Retinal pigment epithelial cell (primary cell): Measurements from ENCODE around the gene KHDC4.

ENCODE experiments used
- DNase-seq: peaks from one replicate; pipeline ENCODE4 v3.0.0-alpha.2; 2010; ENCODE audit warnings: low read depth
- H3K4me3 ChIP-seq: 2 replicates; pipeline ENCODE4 v1.5.1; 2011; ENCODE audit warnings: mild to moderate bottlenecking, low read length, control low read depth, moderate library complexity
- TF ChIP-seq, protein P1 (sequence below): conservative IDR thresholded peaks from 2 replicates; pipeline ENCODE4 v1.5.1; 2011; ENCODE audit warnings: low read depth, low read length, control low read depth, inconsistent platforms

KHDC4 gene

DNA sequence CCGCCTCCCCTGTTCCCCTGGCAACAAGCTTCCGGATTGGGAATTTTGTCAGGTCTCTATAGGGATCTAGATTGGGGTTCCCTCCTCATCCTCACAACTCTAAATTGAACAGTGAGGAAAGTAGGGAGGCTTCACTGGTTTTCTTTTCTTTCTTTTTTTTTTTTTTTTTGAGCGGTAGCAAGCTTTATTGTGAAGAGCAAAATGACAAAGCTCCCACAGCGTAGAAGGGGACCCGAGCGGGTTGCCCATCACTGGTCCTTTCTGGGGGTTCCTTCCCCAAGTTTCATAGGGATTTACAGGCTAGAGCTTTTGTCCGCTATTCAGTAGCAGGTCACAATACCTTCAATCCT lies 33.8 kb upstream of the KHDC4 start:
- no peak for DNase-seq
- H3K4me3 ChIP-seq, result no peak overlapping the region
- TF ChIP-seq, protein P1, sequence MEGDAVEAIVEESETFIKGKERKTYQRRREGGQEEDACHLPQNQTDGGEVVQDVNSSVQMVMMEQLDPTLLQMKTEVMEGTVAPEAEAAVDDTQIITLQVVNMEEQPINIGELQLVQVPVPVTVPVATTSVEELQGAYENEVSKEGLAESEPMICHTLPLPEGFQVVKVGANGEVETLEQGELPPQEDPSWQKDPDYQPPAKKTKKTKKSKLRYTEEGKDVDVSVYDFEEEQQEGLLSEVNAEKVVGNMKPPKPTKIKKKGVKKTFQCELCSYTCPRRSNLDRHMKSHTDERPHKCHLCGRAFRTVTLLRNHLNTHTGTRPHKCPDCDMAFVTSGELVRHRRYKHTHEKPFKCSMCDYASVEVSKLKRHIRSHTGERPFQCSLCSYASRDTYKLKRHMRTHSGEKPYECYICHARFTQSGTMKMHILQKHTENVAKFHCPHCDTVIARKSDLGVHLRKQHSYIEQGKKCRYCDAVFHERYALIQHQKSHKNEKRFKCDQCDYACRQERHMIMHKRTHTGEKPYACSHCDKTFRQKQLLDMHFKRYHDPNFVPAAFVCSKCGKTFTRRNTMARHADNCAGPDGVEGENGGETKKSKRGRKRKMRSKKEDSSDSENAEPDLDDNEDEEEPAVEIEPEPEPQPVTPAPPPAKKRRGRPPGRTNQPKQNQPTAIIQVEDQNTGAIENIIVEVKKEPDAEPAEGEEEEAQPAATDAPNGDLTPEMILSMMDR, result no peak

DNA sequence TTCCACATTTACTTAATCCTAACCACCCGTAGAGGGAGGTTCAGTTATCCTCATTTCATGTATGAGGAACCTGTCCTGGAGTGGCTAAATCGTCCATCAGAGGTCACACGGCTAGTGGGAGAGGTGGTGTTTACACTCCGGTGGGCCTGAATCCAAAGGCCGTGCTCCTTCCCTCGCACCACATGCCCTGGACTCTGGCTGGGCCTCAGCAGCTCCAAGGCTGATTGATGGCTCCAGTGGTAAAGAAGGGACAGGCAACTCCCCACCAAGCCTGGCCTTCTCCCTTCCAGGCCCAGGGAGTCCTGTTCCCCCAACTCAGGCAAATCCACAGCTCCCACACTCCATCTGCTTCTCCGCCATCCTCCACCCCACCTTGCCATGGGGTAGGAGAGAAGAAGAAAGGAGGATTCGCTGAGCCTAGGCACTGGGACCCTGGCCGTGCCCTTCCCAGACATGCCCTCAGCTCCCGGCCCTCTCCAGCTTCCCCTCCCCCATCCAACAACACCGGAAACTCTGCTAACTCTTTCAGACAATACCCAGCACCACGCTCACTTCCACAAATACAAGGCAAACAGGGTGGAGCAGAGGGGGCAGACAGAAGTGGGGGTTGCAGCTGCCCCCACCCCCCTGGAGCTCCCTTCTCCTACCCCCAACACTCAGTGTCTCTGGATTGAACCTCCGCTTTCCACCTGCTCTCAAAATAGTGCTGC lies 33.3 kb upstream of the KHDC4 start:
- no peak for DNase-seq
- TF ChIP-seq, protein P1, result no peak
- H3K4me3 ChIP-seq, result no peak overlapping the region

DNA sequence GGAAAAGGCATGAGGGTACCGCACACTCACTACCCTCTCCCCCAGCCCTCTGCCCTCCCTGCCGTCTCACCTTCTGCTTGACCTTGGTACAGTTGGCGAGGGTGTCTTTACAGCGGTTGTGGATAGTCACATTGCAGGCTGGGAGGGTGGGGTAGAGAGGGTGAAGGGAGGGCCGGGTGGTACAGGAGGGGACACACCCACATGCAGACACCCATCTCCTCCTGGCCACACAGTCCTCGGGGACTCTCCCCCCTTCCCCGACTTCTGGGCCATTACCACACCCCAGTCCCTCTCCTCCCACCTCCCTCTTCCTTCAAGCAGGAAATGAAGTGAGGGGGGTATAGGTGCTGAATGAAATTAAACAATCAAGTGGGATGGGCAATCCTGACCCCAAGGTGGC lies 32.5 kb upstream of the KHDC4 start:
- no peak for DNase-seq
- no peak overlapping the region for H3K4me3 ChIP-seq

DNA sequence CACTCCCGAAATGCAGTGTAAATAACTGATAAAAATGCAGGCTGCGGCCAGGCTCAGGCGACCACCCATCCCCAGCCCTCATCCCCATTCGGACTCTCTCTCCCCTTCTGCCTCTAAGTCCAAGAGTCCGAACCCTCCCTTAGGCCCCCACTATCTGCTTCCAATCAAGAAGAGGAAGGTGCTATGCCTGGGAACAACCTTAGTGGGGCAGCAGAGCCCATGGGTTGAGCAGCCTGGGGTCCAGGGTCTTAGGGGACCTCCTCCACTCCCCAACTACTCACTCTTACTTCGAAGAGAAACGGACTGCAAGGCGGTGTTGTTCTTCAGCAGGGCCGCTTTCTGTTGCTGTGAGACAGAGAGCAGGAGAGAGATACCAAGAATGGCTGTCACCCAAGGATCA lies 31.9 kb upstream of the KHDC4 start:
- TF ChIP-seq, protein P1, result peak; percentile 22
- no peak overlapping the region for H3K4me3 ChIP-seq
- DNase-seq, result no peak

More for the DNA sequence above, 32.5 kb upstream of the KHDC4 start:
- TF ChIP-seq, protein P1, result no peak

DNA sequence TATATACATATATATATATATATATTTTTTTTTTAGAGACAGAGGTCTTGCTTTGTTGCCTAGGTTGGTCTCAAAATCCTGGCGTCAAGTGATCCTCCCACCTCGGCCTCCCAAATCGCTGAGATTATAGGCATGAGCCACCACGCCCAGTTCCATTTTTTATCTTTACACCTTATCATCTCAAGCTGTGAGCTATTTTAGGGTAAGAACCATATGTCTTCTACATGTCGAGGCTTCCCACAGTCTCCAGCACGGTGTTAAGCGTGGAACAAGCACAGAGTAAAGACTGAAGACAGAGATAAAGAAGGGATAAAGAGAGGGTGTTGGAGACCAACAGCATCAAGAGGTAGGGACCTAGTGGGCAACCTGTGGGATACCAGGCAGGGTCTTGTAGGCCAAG lies 30.0 kb upstream of the KHDC4 start:
- H3K4me3 ChIP-seq, result no peak overlapping the region
- TF ChIP-seq, protein P1, result no peak
- DNase-seq, result no peak

DNA sequence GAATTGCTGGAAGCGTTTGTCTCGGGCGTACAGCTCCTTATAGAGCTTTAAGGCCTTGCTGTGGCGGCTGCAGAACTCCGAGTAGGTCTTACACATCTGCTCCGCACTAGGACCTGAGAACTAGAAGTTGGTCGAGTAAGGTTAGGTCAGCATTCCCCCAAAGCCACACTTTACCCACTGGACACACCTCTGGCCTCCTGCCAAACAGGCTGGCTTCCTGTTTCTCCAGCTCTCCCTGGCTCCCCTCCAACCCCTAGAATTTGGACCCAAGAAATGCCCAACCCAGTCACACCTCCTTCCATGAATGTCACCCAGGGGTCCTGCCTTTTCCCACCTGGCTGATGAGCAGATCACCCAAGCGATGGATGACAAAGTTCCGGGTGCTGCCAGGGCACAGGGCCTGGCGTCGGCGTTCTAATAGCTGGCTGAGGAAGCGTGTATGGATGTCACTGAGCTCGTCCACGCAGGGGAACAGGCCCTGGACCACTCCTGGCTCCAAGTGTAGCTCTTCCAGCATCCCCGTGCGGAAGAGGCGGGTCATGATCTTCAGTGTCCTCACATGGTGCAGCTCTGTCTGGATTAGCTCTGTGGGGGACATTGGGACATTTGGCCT lies 28.5 kb upstream of the KHDC4 start:
- TF ChIP-seq, protein P1, result no peak
- DNase-seq, result no peak
- H3K4me3 ChIP-seq, result no peak overlapping the region

DNA sequence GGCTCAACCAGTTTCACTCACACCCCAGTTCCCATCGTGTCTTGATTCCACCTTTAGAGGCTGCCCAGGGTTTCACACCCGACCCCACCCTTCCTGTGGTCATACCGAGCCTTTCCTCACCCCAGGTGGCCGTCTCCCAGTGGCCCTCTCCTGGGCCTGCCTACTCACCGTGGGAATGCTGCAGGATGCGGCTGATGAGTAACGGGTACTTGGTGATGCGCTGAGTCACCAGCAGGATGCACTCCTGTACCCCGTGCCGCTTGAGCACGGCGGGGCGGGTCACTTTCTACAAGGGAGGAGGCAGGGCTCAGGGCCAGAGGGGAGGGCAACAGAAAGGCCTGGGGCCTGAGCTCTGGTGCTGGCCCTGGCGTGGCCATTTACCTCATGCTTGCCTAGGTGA lies 27.7 kb upstream of the KHDC4 start:
- DNase-seq, result peak; percentile 74
- TF ChIP-seq, protein P1, result peak; percentile 46
- H3K4me3 ChIP-seq, result no peak overlapping the region
